ENCODE data around the gene GSE1.

DNA sequence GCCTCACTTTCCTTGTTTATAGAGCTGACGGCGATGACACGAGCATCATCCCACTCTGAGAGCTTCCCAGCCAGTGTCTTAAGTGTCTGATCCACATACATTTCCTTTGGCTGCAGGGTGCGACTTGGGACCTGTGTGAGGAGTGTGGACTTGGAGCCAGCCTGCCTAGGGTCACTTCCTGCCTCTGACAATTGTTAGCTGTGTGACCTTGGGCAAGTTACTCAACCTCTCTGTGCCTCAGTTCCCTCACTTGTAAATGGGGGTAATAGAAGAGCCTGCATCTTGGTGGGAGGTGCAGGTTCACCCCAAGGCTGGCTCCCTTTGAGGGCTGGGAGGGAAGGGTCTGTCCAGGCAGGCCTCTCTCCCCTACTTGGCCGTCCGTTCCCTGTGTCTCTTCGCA, 27.4 kb upstream of the GSE1 start:
- TF ChIP-seq CTCF (IDR thresholded peaks at IDR 0.05) (no peak), POLR2A (IDR thresholded peaks at IDR 0.05) (no peak), EP300 (IDR thresholded peaks at IDR 0.05) (no peak)
